Sigmoid colon (tissue), 4 donors: ENCODE data around the gene MOB3B.

Experiments
- CTCF ChIP-seq, 4 experiments: fragments of 450-650 bp in 3 of 4; fragments of 200-600 bp in 1 of 4; IDR thresholded peaks; one replicate each; pipeline ENCODE4 v1.5.1; 2016 to 2019; ENCODE audit warnings: antibody characterized with exemption in 4 of 4, mild to moderate bottlenecking in 3 of 4, moderate library complexity in 2 of 4
- EP300 ChIP-seq, 4 donors: sonication (generic); formaldehyde crosslinking; IDR thresholded peaks; one replicate each; pipeline ENCODE4 v1.6.1; 2017; ENCODE audit warnings: antibody characterized with exemption in 4 of 4
- POLR2A ChIP-seq, 2 donors: fragments of 450-650 bp; IDR thresholded peaks; one replicate each; pipeline ENCODE4 v1.6.1; 2016; ENCODE audit warnings: antibody characterized with exemption in 2 of 2, mild to moderate bottlenecking in 2 of 2, moderate library complexity in 2 of 2
- POLR2AphosphoS5 ChIP-seq, 4 donors: sonication (generic); formaldehyde crosslinking; IDR thresholded peaks; one replicate each; pipeline ENCODE4 v1.6.1; 2017; ENCODE audit warnings: antibody characterized with exemption in 4 of 4

GRCh38 chr9:27564670-27565069 is 35.1 kb upstream of the MOB3B start:
- TF ChIP-seq CTCF (IDR thresholded peaks at IDR 0.05): no peak
- no peak for TF ChIP-seq POLR2AphosphoS5 (IDR thresholded peaks at IDR 0.05)
- no peak for TF ChIP-seq POLR2A (IDR thresholded peaks at IDR 0.05)
- no peak for TF ChIP-seq EP300 (IDR thresholded peaks at IDR 0.05)
